Subcutaneous adipose tissue (tissue), 4 donors: ENCODE results near the gene ZNF407. TPM values are rescaled to one million over a fixed set of nuclear protein-coding genes. Genes with fewer than 3 reads are reported as not detected.

Source experiments
- CTCF ChIP-seq: fragments of 450-650 bp; IDR thresholded peaks from one replicate; pipeline ENCODE4 v1.5.1; 2016; ENCODE audit warnings: low read depth, mild to moderate bottlenecking, control low read depth, antibody characterized with exemption, moderate library complexity
- total RNA-seq, 4 donors: library from RNA; depleted of rRNA; stranded (reverse); fragments of >200 nt; gene quantifications; one replicate each; pipeline ENCODE4 v1.1.0, GENCODE V29; 2016

Gene ZNF407
- total RNA-seq, 4 donors from 2014 or later: 16.0 to 24.3 (median 19.6) TPM

GRCh38 chr18:74695170-74695569 lies 97.5 kb downstream of the ZNF407 start:
- no peak for TF ChIP-seq CTCF

GRCh38 chr18:74698881-74699280 lies 101.2 kb downstream of the ZNF407 start:
- no peak for TF ChIP-seq CTCF

GRCh38 chr18:74699455-74699854 lies 101.8 kb downstream of the ZNF407 start:
- no peak for TF ChIP-seq CTCF

- no peak for TF ChIP-seq CTCF
Observed at GRCh38 chr18:74702950-74703349, 105.3 kb downstream of the ZNF407 start.

- no peak for TF ChIP-seq CTCF
Observed at GRCh38 chr18:74708169-74708568, 110.5 kb downstream of the ZNF407 start.

GRCh38 chr18:74709452-74709851 lies 111.8 kb downstream of the ZNF407 start:
- TF ChIP-seq CTCF: no peak

GRCh38 chr18:74714120-74714519 lies 116.5 kb downstream of the ZNF407 start:
- TF ChIP-seq CTCF: no peak

- TF ChIP-seq CTCF: no peak
Observed at GRCh38 chr18:74714791-74715190, 117.1 kb downstream of the ZNF407 start.
